GM12892 (cell line): ENCODE data around the gene SDK2.
A peak's percentile ranks its signal among the peaks of the same experiment; 100 is the strongest.

ENCODE experiments used
- DNase-seq: peaks from one replicate; pipeline ENCODE4 v3.0.0; 2011; ENCODE audit not compliant: insufficient read length
- FAIRE-seq: peaks from 2 replicates; lab custom pipeline; 2011; peaks lifted over from hg19 to GRCh38; lab: Jason Lieb, UNC
- POLR2A ChIP-seq: IDR thresholded peaks from 2 replicates; pipeline ENCODE4 v1.6.1; 2011; ENCODE audit warnings: low read depth, low read length, control low read depth
- POLR2AphosphoS5 ChIP-seq: IDR thresholded peaks from 2 replicates; pipeline ENCODE4 v1.6.1; 2011; ENCODE audit warnings: low read depth, low read length, control low read depth
- TAF1 ChIP-seq: IDR thresholded peaks from 2 replicates; pipeline ENCODE4 v1.6.1; 2011; ENCODE audit warnings: low read depth, mild to moderate bottlenecking, control low read depth, low read length, borderline replicate concordance

The SDK2 gene

GRCh38 chr17:73600103-73600871 is 44.0 kb downstream of the SDK2 start:
- TF ChIP-seq POLR2AphosphoS5 (no peak), POLR2A (no peak), TAF1 (no peak)
- FAIRE-seq (no peak), DNase-seq (no peak)

GRCh38 chr17:73599599-73599998 is 44.6 kb downstream of the SDK2 start:
- DNase-seq (no peak), FAIRE-seq (no peak)
- TF ChIP-seq TAF1: no peak
- TF ChIP-seq POLR2A: no peak
- TF ChIP-seq POLR2AphosphoS5: no peak

DNA sequence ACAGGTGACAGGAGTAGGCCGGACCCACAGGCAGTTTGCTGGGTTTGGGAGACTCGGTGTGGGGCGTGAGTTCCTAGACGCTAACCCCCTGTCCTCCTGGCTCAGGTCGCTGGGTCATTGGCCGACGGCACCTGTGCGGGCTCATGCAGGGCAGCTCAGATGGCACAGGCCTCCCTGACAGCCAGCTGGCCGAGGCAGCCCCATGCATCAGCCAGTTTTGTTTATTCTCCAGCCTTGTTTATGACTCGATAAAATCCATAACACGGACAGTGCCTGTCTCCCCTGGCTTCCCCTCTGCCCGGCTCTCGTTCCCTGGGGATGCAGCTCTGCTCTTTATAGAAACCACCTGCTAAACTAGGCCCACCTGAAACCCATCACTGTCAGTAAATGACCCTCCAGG is 46.0 kb downstream of the SDK2 start:
- DNase-seq (no peak), FAIRE-seq (no peak)
- no peak for TF ChIP-seq POLR2A
- no peak for TF ChIP-seq POLR2AphosphoS5
- TF ChIP-seq TAF1: no peak

DNA sequence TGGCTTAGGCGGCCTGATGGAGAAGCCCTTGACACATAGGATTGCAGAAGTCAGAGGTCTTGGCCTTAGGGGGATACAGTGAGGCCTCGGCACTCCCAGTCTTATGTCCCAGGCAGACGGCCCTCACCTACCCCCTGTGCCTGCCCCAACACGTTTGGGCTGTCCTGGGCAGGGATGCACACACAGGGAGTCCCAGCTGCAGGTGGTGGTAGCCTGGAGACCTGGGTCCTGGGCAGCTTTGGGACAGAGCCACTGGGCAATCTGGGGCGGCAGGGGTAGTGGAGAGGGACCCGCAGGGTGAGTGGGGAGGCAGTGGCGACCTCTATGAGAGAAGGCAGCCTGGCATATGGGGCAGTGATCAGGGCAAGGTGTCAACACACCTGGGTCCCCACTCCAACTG is 48.3 kb downstream of the SDK2 start:
- DNase-seq (no peak), FAIRE-seq (no peak)
- TF ChIP-seq POLR2A: no peak
- no peak for TF ChIP-seq TAF1
- no peak for TF ChIP-seq POLR2AphosphoS5

DNA sequence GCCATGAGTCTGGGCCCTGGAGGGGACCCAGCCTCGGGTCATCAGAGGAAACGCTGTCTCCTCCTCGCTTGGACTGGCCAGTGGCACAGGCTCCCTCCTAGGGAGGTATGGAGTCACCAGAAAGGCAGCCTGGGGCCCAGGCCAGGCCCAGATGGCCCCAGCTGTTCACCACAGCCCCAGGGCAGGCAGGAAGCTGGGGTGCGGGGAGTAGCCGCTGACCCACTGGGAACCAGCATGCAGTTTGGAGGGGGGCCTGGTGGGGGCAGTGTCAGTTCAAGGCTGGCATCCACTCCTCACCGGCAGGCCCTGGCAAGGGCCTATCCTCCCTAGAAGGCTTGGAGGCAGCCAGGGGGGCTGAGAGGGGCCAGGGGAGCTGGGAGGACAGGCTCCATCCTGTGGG is 48.8 kb downstream of the SDK2 start:
- FAIRE-seq (no peak), DNase-seq (no peak)
- TF ChIP-seq TAF1: no peak
- TF ChIP-seq POLR2AphosphoS5: no peak
- TF ChIP-seq POLR2A: no peak

- DNase-seq (no peak), FAIRE-seq (no peak)
- TF ChIP-seq POLR2A (no peak), TAF1 (no peak), POLR2AphosphoS5 (no peak)
These were observed 49.2 kb downstream of the SDK2 start for GRCh38 chr17:73595068-73595467.

DNA sequence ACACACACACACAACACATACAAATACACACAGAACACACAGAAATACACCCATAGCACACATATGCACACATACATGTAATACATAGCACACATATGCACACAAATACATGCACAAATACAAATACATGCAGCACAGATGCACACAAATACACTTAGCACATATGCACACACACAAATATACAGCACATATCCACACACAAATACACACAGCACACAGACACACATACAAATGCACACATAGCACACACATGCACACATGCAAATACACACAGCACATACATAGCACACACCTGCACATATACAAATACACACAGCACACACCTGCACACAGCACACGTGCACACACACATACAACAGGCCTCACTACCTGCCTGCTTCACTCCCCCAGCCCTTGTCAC is 49.6 kb downstream of the SDK2 start:
- no peak for TF ChIP-seq POLR2A
- no peak for TF ChIP-seq TAF1
- no peak for TF ChIP-seq POLR2AphosphoS5
- FAIRE-seq (no peak), DNase-seq (no peak)

DNA sequence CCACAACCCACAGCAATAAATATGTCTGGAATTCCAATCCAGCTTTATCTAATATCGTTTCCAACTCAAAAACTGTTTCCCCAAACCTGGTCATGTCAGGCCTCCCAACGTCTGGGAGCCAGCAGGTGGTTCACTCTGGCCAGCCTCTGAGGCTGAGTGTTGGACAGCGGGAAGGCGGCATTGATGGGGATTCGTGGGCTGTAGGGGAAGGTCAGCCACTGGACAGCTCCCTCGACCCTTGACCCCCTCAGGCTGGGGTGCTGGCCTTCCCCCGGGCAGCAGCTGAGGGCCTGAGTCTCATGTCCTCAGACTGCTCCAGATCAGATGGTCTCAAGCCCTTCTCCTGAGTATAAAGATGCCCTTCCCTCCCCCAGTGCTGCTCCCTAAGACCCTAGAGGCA is 50.2 kb downstream of the SDK2 start:
- DNase-seq (no peak), FAIRE-seq (no peak)
- TF ChIP-seq TAF1 (no peak), POLR2AphosphoS5 (no peak), POLR2A (no peak)

DNA sequence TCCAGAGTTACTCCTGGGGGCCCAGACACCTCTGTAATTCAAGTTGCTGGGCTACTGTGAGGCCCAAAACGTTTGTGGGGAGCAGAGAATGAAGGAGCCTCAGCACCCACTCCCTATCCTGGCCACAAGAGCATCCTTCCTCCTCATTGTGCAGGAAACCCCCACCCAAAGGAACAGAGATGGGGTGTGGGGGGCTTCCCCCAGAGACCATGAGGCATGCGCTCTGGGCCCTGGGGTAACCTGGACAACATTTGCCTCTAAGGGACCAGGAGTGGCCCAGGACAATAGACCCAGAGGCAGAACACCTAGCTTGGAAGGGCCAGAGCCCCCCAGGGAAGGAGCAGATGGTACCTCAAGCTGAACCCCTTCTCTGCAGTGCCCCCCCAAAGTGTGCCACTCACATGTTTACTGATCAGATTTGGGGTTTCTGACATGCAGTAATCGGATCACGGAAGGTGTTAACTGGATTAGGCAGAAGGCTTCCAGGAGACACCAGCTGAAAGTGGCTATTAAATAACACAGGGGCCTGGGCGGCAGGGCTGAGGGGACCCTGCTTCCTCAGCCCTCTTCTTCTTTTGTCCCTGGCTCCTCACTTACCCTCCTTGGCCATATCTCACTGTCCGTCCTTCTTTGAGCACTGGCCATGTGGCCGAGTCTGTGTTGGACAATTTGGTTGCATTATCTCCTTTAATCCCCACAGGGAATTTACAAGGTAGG is 50.8 kb downstream of the SDK2 start:
- no peak for FAIRE-seq

GRCh38 chr17:73592501-73592961 is 51.7 kb downstream of the SDK2 start:
- no peak for DNase-seq
- no peak for TF ChIP-seq TAF1
- no peak for TF ChIP-seq POLR2A
- TF ChIP-seq POLR2AphosphoS5: no peak

More for the DNA sequence above, 50.8 kb downstream of the SDK2 start:
- no peak for DNase-seq
- TF ChIP-seq TAF1 (no peak), POLR2A (no peak), POLR2AphosphoS5 (no peak)

GRCh38 chr17:73592079-73592415 is 52.2 kb downstream of the SDK2 start:
- DNase-seq (no peak), FAIRE-seq (no peak)
- TF ChIP-seq POLR2A (no peak), TAF1 (no peak), POLR2AphosphoS5 (no peak)

More at GRCh38 chr17:73592501-73592961, 51.7 kb downstream of the SDK2 start:
- FAIRE-seq: peak; percentile 42
